NT2/D1 (cell line): ENCODE measurements around the gene PCDHB4.
"Not testable (repeated sequence)": the region's sequence is repeated elsewhere in the genome, so short reads cannot be mapped to it uniquely, and the experiment has no call there.

Experiments used
- DNase-seq: peaks from one replicate; pipeline ENCODE4 v3.0.0-alpha.2; 2011; ENCODE audit warnings: low read depth, low spot score
- H3K27me3 ChIP-seq: 2 replicates; pipeline ENCODE4 v1.6.0; 2011; ENCODE audit warnings: mild to moderate bottlenecking; ENCODE audit not compliant: insufficient read length, insufficient read depth
- H3K36me3 ChIP-seq: 2 replicates; pipeline ENCODE4 v1.6.1; 2011; ENCODE audit warnings: mild to moderate bottlenecking, low read length, mixed read lengths; ENCODE audit not compliant: insufficient read depth, insufficient read length
- H3K4me1 ChIP-seq: 2 replicates; pipeline ENCODE4 v1.5.1; 2011; ENCODE audit not compliant: insufficient read depth, insufficient read length
- H3K4me3 ChIP-seq: 2 replicates; pipeline ENCODE4 v1.5.1; 2011; ENCODE audit warnings: low read depth; ENCODE audit not compliant: insufficient read length
- H3K9ac ChIP-seq: 2 replicates; pipeline ENCODE4 v1.6.0; 2011; ENCODE audit warnings: low read depth; ENCODE audit not compliant: insufficient read length
- H3K9me3 ChIP-seq: 2 replicates; pipeline ENCODE4 v1.5.1; 2011; ENCODE audit warnings: mild to moderate bottlenecking, low read length; ENCODE audit not compliant: insufficient read depth
- SUZ12 ChIP-seq: IDR thresholded peaks from 2 replicates; pipeline ENCODE4 v1.6.1; 2011; ENCODE audit not compliant: insufficient read length, insufficient read depth; ENCODE audit errors: extremely low read depth
- YY1 ChIP-seq: IDR thresholded peaks from 2 replicates; pipeline ENCODE4 v1.6.1; 2011; ENCODE audit not compliant: insufficient read length, insufficient read depth
- ZNF274 ChIP-seq: IDR thresholded peaks from 2 replicates; pipeline ENCODE4 v1.6.1; 2011; ENCODE audit warnings: mild to moderate bottlenecking, low read depth, low read length

The PCDHB4 gene

DNA sequence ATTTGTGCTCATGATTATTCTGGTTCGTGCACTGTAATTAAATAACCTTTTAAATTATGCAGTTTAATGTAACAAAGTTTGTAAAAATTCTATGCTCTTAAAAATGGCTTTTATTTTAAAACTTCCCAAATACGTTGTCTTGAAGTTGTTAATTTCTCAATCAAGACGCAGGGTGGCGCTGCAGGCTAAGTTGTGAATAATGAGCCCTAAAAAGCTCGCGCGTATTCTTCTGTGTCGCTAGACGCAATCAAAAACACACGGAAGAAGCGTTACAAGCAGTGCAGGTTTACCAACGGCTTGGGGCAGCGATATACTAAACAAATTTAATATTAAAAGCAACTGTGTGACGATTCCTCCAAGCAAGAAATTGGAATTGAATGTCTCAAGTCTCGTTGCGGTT lies at the start of gene PCDHB4:
Gene PCDHB4, plus strand, starts transcription at position 256 of the 400 bp plus-strand sequence. CDS start 181 bp downstream, outside the sequence.
- DNase-seq: peak; percentile 16
- TF ChIP-seq YY1: no peak
- TF ChIP-seq ZNF274: no peak
- no peak for TF ChIP-seq SUZ12

DNA sequence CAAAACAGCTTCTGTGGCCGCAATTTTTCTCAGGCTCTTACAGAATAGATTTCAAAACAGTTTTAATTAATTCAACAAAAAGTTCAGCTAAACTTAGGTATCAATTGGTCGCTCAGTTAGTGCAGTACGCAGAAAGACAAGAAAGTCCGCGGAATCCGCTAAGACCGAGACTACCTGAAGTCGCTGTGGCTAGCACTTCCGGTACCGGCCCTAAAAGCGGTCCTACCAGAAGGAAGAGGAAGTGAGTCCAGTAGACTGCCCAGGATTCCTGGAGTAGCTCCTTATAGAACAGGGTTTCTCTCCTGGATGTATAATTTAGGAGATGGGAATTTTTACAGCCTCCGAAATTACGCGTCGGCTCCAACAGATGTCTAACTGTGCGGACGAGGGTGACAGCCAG lies 43.8 kb upstream of the PCDHB4 start:
- no peaks in the 10 kb centered on the region for H3K4me1 ChIP-seq
- H3K36me3 ChIP-seq: no peaks in the 10 kb centered on the region
- peak overlapping the region; percentile 42 for H3K4me3 ChIP-seq
- TF ChIP-seq SUZ12: no peak
- no peak for TF ChIP-seq ZNF274
- TF ChIP-seq YY1: no peak
- DNase-seq: no peak
- H3K27me3 ChIP-seq: no peaks in the 10 kb centered on the region
- H3K9me3 ChIP-seq: no peaks in the 10 kb centered on the region
- H3K9ac ChIP-seq: peak overlapping the region; percentile 2

More for the DNA sequence above, at the start of gene PCDHB4:
- Histone ChIP-seq H3K4me1 (no peaks in the 10 kb centered on the region), H3K9ac (no peak within 1 kb of the TSS), H3K27me3 (no peaks in the 10 kb centered on the region), H3K36me3 (no peaks in the 10 kb centered on the region), H3K9me3 (no peaks in the 10 kb centered on the region), H3K4me3 (no peak within 1 kb of the TSS)

DNA sequence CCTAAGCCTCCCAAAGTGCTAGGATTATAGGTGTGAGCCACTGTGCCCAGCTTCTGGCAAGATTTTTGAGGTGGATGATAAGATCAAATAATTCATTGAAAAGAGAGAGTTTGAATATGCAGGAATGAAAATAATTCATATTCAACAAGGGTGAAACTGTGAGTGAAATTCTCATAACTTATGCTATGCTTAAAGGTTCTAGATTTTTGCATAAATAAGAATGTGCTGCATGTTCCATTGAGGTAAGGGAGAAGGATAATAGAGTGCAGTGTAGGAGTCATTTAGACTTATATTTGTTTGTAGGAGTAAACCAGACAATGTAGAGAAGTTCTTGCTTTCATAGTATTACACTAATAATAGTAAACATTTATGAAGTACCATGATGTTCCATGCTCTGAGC lies 39.4 kb upstream of the PCDHB4 start:
- H3K36me3 ChIP-seq: no peaks in the 10 kb centered on the region
- no peak for DNase-seq
- TF ChIP-seq SUZ12: no peak

DNA sequence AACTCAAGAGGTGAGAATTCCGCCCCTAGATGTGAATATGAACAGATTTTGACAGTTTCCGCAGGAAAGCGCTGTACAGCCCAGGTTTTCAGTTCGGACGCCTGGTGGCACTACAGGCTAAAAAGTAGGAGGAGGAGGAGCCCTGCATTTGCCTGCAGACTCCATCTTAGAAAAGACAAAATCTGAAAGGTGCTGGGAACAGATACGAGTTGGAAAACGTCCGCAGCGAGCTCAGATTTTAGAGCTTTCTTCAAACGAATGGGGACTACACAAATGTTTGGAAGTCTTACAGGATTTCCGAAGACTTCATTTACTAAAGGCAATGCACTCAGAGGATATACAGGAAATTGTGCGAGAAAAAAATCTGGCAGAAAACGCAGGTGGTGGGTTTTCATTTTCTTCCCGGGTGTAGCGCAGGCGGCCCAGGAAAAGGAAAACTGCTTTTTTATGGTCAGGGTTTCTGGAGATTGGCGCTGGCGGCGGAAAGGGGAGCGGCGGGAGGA lies 37.1 kb upstream of the PCDHB4 start:
- Histone ChIP-seq H3K36me3 (no peaks in the 10 kb centered on the region), H3K9ac (no peak overlapping the region), H3K4me1 (no peaks in the 10 kb centered on the region), H3K27me3 (no peaks in the 10 kb centered on the region), H3K4me3 (no peak overlapping the region), H3K9me3 (no peaks in the 10 kb centered on the region)
- no peak for DNase-seq
- TF ChIP-seq ZNF274: no peak
- TF ChIP-seq YY1: no peak
- no peak for TF ChIP-seq SUZ12

More for the DNA sequence above, 39.4 kb upstream of the PCDHB4 start:
- no peak overlapping the region for H3K4me3 ChIP-seq
- no peak overlapping the region for H3K9ac ChIP-seq
- no peaks in the 10 kb centered on the region for H3K9me3 ChIP-seq
- no peaks in the 10 kb centered on the region for H3K27me3 ChIP-seq
- H3K4me1 ChIP-seq: no peaks in the 10 kb centered on the region

DNA sequence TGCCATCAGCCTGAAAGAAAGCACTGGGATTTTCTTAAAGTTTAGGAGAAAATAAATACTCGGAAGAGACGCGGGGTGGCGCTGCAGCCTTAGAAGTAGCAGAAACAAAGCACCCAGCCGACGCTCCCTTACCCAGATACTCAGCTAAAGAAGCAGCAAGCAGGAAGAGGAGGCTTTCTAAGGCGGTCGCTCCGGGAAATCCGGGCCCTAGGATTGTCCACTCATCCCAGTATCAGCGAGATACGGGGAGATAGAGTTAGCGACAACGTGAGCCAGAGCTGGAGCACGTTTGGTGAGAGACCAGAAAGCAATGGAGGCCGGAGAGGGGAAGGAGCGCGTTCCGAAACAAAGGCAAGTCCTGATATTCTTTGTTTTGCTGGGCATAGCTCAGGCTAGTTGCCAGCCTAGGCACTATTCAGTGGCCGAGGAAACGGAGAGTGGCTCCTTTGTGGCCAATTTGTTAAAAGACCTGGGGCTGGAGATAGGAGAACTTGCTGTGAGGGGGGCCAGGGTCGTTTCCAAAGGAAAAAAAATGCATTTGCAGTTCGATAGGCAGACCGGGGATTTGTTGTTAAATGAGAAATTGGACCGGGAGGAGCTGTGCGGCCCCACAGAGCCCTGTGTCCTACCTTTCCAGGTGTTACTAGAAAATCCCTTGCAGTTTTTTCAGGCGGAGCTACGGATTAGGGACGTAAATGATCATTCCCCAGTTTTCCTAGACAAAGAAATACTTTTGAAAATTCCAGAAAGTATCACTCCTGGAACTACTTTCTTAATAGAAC lies 26.9 kb upstream of the PCDHB4 start, which contains the start of gene PCDHB2:
Gene PCDHB2, plus strand, starts transcription at position 135 of the 782 bp plus-strand sequence. Its CDS starts 176 bp downstream, at position 311.
- TF ChIP-seq YY1: no peak
- no peak for TF ChIP-seq SUZ12
- no peak for TF ChIP-seq ZNF274
- peaks cover 13% of the 10 kb centered on the region for H3K36me3 ChIP-seq
- H3K9ac ChIP-seq: peak within 1 kb of the TSS; percentile 86
- peak within 1 kb of the TSS; percentile 69 for H3K4me3 ChIP-seq
- peaks cover 14% of the 10 kb centered on the region for H3K9me3 ChIP-seq
- H3K4me1 ChIP-seq: no peaks in the 10 kb centered on the region
- H3K27me3 ChIP-seq: no peaks in the 10 kb centered on the region
- DNase-seq: peak; percentile 84

DNA sequence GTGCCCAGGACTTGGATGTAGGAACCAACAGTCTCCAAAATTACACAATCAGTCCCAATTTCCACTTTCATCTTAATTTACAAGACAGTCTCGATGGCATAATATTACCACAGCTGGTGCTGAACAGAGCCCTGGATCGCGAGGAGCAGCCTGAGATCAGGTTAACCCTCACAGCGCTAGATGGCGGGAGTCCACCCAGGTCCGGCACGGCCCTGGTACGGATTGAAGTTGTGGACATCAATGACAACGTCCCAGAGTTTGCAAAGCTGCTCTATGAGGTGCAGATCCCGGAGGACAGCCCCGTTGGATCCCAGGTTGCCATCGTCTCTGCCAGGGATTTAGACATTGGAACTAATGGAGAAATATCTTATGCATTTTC lies 26.4 kb upstream of the PCDHB4 start:
- peaks cover 14% of the 10 kb centered on the region for H3K9me3 ChIP-seq
- H3K27me3 ChIP-seq: no peaks in the 10 kb centered on the region
- peak overlapping the region; percentile 86 for H3K9ac ChIP-seq
- TF ChIP-seq SUZ12: no peak
- no peak for TF ChIP-seq ZNF274
- peaks cover 13% of the 10 kb centered on the region for H3K36me3 ChIP-seq
- no peak for DNase-seq
- no peaks in the 10 kb centered on the region for H3K4me1 ChIP-seq
- H3K4me3 ChIP-seq: peak overlapping the region; percentile 69

DNA sequence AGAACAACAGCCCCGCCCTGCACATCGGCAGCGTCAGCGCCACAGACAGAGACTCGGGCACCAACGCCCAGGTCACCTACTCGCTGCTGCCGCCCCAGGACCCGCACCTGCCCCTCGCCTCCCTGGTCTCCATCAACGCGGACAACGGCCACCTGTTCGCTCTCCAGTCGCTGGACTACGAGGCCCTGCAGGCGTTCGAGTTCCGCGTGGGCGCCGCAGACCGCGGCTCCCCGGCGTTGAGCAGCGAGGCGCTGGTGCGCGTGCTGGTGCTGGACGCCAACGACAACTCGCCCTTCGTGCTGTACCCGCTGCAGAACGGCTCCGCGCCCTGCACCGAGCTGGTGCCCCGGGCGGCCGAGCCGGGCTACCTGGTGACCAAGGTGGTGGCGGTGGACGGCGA lies 25.4 kb upstream of the PCDHB4 start:
- not testable (repeated sequence) for H3K9ac ChIP-seq, DNase-seq, H3K27me3 ChIP-seq, H3K4me3 ChIP-seq, H3K4me1 ChIP-seq
- H3K9me3 ChIP-seq: peaks cover 14% of the 10 kb centered on the region
- peaks cover 22% of the 10 kb centered on the region for H3K36me3 ChIP-seq

DNA sequence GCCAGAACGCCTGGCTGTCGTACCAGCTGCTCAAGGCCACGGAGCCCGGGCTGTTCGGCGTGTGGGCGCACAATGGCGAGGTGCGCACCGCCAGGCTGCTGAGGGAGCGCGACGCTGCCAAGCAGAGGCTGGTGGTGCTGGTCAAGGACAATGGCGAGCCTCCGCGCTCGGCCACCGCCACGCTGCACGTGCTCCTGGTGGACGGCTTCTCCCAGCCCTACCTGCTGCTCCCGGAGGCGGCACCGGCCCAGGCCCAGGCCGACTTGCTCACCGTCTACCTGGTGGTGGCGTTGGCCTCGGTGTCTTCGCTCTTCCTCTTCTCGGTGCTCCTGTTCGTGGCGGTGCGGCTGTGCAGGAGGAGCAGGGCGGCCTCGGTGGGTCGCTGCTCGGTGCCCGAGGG lies 25.0 kb upstream of the PCDHB4 start:
- not testable (repeated sequence) for H3K27me3 ChIP-seq, DNase-seq, H3K4me1 ChIP-seq, H3K4me3 ChIP-seq, H3K9ac ChIP-seq
- peaks cover 14% of the 10 kb centered on the region for H3K9me3 ChIP-seq
- peaks cover 22% of the 10 kb centered on the region for H3K36me3 ChIP-seq
